Measurements from ENCODE around the gene LCORL. TPM values are rescaled to one million over a fixed set of nuclear protein-coding genes. Genes with fewer than 3 reads are reported as not detected.

Gene LCORL
- total and polyA plus RNA-seq, 9 of the 15 experiments (the other 6 are each of a cell fraction or from before 2014, with no cell fraction given) = 3.1 to 24.5 (median 11.1) TPM

GRCh38 chr4:18021720-18022571, at the start of gene LCORL (continued):
- peak; percentile 75 for TF ChIP-seq CCNT2 (IDR thresholded peaks at IDR 0.05; ENCODE audit: borderline replicate concordance, extremely low read depth, insufficient read length, low read depth, low read length)
- peak; percentile 83; the same call in 1 of the 2 replicates for TF ChIP-seq CREB3L1 (IDR thresholded peaks at IDR 0.05; ENCODE audit: borderline replicate concordance, low read depth)
- TF ChIP-seq L3MBTL2 (IDR thresholded peaks at IDR 0.05) = peak; percentile 82
- TF ChIP-seq RBBP5 (IDR thresholded peaks at IDR 0.05; ENCODE audit: borderline replicate concordance, insufficient read depth, low read length, poor library complexity, severe bottlenecking) = peak; percentile 58
- TF ChIP-seq CHD4 (IDR thresholded peaks at IDR 0.05; ENCODE audit: insufficient read depth, insufficient replicate concordance, low read depth, low read length, poor library complexity, severe bottlenecking) = no peak
- 0 out of 2 replicates have a peak, but pooled peaks have one; percentile 14 for TF ChIP-seq XRCC5 (IDR thresholded peaks at IDR 0.05; ENCODE audit: low read depth, low read length)
- peak; percentile 63; the same call in 1 of the 2 replicates for TF ChIP-seq ESRRA (IDR thresholded peaks at IDR 0.05; ENCODE audit: borderline replicate concordance, low read depth)
- TF ChIP-seq RAD21 (CRISPR knock-in tag; conservative IDR thresholded peaks at IDR 0.05 in 1 of 2, IDR thresholded peaks at IDR 0.05 in 1 of 2) = peak in 1 of 2 experiments; percentile 9; a peak in 1 of 4 replicates
- TF ChIP-seq HNRNPLL (IDR thresholded peaks at IDR 0.05; ENCODE audit: low read depth, low read length, poor library complexity, severe bottlenecking) = peak; percentile 44
- TF ChIP-seq SP1 (CRISPR knock-in tag; IDR thresholded peaks at IDR 0.05) = peak; percentile 64
- TF ChIP-seq ZNF395 (CRISPR knock-in tag; IDR thresholded peaks at IDR 0.05) = peak; percentile 89
- TF ChIP-seq PRDM10 (IDR thresholded peaks at IDR 0.05; ENCODE audit: partially characterized antibody) = peak; percentile 63
- no peak for TF ChIP-seq TBL1XR1 (IDR thresholded peaks at IDR 0.05; ENCODE audit: low read length in 2 of 2)
- TF ChIP-seq UBTF (IDR thresholded peaks at IDR 0.05; ENCODE audit: borderline replicate concordance in 1 of 2, low read depth in 2 of 2, low read length in 2 of 2) = peak; percentile 56 to 82; a peak in 2 of 4 replicates

Measured in K562 (cell line).